ENCODE measurements around the gene HINT1.
A peak's percentile ranks its signal among the peaks of the same experiment; 100 is the strongest.
"Not testable (repeated sequence)": the region's sequence is repeated elsewhere in the genome, so short reads cannot be mapped to it uniquely, and the experiment has no call there.

Gene HINT1

GRCh38 chr5:131170540-131171275 is 5.7 kb upstream of the HINT1 start, which contains the start of gene LYRM7:
Gene LYRM7 (plus strand): TSS chr5:131170944. CDS start chr5:131171021, 77 bp downstream.
- peak; percentile 96 for DNase-seq (ENCODE audit: low spot score)

GRCh38 chr5:131169810-131170539 is 4.9 kb upstream of the HINT1 start:
- DNase-seq (ENCODE audit: low spot score): no peak

- no peak for DNase-seq (ENCODE audit: low spot score)
Observed at GRCh38 chr5:131167615-131168014, 2.6 kb upstream of the HINT1 start.

- peak; percentile 71 for DNase-seq (ENCODE audit: low spot score)
Observed at GRCh38 chr5:131164191-131165118, 601 bp downstream of the HINT1 start.

- DNase-seq (ENCODE audit: low spot score): no peak
Observed at GRCh38 chr5:131163276-131164119, 1.6 kb downstream of the HINT1 start.

- no peak for DNase-seq (ENCODE audit: low spot score)
Observed at GRCh38 chr5:131160134-131160533, 4.9 kb downstream of the HINT1 start.

- no peak for DNase-seq (ENCODE audit: low spot score)
Observed at GRCh38 chr5:131156957-131157356, 8.1 kb downstream of the HINT1 start.

GRCh38 chr5:131156385-131156784 is 8.7 kb downstream of the HINT1 start:
- no peak for DNase-seq (ENCODE audit: low spot score)

GRCh38 chr5:131151216-131151615 is 13.8 kb downstream of the HINT1 start:
- DNase-seq (ENCODE audit: low spot score): no peak

GRCh38 chr5:131150408-131150807 is 14.6 kb downstream of the HINT1 start:
- DNase-seq (ENCODE audit: low spot score): no peak

- no peak for DNase-seq (ENCODE audit: low spot score)
Observed at GRCh38 chr5:131148835-131149234, 16.2 kb downstream of the HINT1 start.

- no peak for DNase-seq (ENCODE audit: low spot score)
Observed at GRCh38 chr5:131147258-131147657, 17.8 kb downstream of the HINT1 start.

- DNase-seq (ENCODE audit: low spot score): no peak
Observed at GRCh38 chr5:131142970-131143617, 22.0 kb downstream of the HINT1 start.

GRCh38 chr5:131139321-131139720 is 25.7 kb downstream of the HINT1 start:
- DNase-seq (ENCODE audit: low spot score): no peak

- not testable (repeated sequence) for DNase-seq (ENCODE audit: low spot score)
Observed at GRCh38 chr5:131138406-131138805, 26.6 kb downstream of the HINT1 start.

GRCh38 chr5:131133091-131133490 is 32.0 kb downstream of the HINT1 start:
- not testable (repeated sequence) for DNase-seq (ENCODE audit: low spot score)

- DNase-seq (ENCODE audit: low spot score): no peak
Observed at GRCh38 chr5:131129306-131129705, 35.8 kb downstream of the HINT1 start.

- not testable (repeated sequence) for DNase-seq (ENCODE audit: low spot score)
Observed at GRCh38 chr5:131127244-131127643, 37.8 kb downstream of the HINT1 start.

- no peak for DNase-seq (ENCODE audit: low spot score)
Observed at GRCh38 chr5:131114754-131115153, 50.3 kb downstream of the HINT1 start.

- DNase-seq (ENCODE audit: low spot score): no peak
Observed at GRCh38 chr5:131112424-131112823, 52.6 kb downstream of the HINT1 start.

- no peak for DNase-seq (ENCODE audit: low spot score)
Observed at GRCh38 chr5:131110256-131110594, 54.8 kb downstream of the HINT1 start.
